Tibial nerve (tissue), 4 donors: ENCODE results near the gene FAM170B.

Source experiments
- EP300 ChIP-seq, 2 donors: sonication (generic); formaldehyde crosslinking; IDR thresholded peaks; one replicate each; pipeline ENCODE4 v1.6.1; 2017; ENCODE audit warnings: antibody characterized with exemption in 2 of 2, mild to moderate bottlenecking in 1 of 2
- POLR2A ChIP-seq, 2 donors: fragments of 450-650 bp; IDR thresholded peaks; one replicate each; pipeline ENCODE4 v1.6.1; 2017; ENCODE audit warnings: antibody characterized with exemption in 2 of 2, mild to moderate bottlenecking in 2 of 2, moderate library complexity in 2 of 2
- TF ChIP-seq, protein P1 (sequence below), 5 experiments: fragments of 200-600 bp in 3 of 5; fragments of 450-650 bp in 2 of 5; sonication (generic) in 3 of 5; IDR thresholded peaks; one replicate each; pipeline ENCODE4 v1.5.1; 2016 to 2019; ENCODE audit warnings: antibody characterized with exemption in 5 of 5, mild to moderate bottlenecking in 3 of 5, moderate library complexity in 2 of 5

DNA sequence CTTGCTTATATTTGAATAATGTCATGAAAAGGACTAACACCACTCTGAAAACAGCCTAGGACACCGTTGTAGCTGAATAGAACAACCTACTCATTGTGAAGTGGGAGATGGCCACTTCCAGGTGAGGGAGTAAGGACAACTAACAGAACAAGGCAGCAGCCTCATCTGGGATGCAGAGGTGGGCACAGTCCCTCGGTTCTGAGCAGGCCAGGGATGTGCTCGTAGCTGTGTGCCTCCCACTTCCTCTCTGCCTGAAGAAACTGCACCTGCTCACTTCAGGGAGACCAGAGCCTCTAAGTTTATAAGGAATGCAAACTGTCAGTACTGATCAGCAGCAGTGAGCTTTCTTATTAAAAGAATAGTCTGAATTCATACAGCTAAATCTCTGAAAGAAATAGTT, 21.0 kb downstream of the FAM170B start:
- TF ChIP-seq POLR2A (IDR thresholded peaks at IDR 0.05) (no peak), EP300 (IDR thresholded peaks at IDR 0.05) (no peak)
- TF ChIP-seq, protein P1, sequence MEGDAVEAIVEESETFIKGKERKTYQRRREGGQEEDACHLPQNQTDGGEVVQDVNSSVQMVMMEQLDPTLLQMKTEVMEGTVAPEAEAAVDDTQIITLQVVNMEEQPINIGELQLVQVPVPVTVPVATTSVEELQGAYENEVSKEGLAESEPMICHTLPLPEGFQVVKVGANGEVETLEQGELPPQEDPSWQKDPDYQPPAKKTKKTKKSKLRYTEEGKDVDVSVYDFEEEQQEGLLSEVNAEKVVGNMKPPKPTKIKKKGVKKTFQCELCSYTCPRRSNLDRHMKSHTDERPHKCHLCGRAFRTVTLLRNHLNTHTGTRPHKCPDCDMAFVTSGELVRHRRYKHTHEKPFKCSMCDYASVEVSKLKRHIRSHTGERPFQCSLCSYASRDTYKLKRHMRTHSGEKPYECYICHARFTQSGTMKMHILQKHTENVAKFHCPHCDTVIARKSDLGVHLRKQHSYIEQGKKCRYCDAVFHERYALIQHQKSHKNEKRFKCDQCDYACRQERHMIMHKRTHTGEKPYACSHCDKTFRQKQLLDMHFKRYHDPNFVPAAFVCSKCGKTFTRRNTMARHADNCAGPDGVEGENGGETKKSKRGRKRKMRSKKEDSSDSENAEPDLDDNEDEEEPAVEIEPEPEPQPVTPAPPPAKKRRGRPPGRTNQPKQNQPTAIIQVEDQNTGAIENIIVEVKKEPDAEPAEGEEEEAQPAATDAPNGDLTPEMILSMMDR (IDR thresholded peaks at IDR 0.05) = no peak
